ENCODE results near the gene BAD. TPM values are rescaled to one million over a fixed set of nuclear protein-coding genes. Genes with fewer than 3 reads are reported as not detected.
A peak's percentile ranks its signal among the peaks of the same experiment; 100 is the strongest.

Gene BAD
- total and polyA plus RNA-seq, 4 donors: 16.0 to 39.5 (median 30.2) TPM

GRCh38 chr11:64231546-64231945 is 52.9 kb downstream of the BAD start:
- 90% methylated on average over 7 of the region's 7 CpGs for WGBS
- H3K4me1 ChIP-seq (ENCODE audit: control insufficient read depth in 4 of 4, insufficient read depth in 4 of 4, low read length in 3 of 4): peaks cover 15 to 50% (median 32%) of the 10 kb centered on the region in 4 donors
- no peaks in the 10 kb centered on the region for H3K27me3 ChIP-seq (ENCODE audit: control insufficient read depth in 4 of 4, insufficient read depth in 4 of 4, low read length in 3 of 4)
- no peak overlapping the region for H3K9ac ChIP-seq (ENCODE audit: low read depth in 1 of 2, low read length in 2 of 2)
- no peak overlapping the region for H3K27ac ChIP-seq (ENCODE audit: low read depth in 1 of 2, low read length in 2 of 2)
- no peak for TF ChIP-seq REST (IDR thresholded peaks at IDR 0.05)
- TF ChIP-seq YY1 (IDR thresholded peaks at IDR 0.05): no peak
- TF ChIP-seq, protein P1, sequence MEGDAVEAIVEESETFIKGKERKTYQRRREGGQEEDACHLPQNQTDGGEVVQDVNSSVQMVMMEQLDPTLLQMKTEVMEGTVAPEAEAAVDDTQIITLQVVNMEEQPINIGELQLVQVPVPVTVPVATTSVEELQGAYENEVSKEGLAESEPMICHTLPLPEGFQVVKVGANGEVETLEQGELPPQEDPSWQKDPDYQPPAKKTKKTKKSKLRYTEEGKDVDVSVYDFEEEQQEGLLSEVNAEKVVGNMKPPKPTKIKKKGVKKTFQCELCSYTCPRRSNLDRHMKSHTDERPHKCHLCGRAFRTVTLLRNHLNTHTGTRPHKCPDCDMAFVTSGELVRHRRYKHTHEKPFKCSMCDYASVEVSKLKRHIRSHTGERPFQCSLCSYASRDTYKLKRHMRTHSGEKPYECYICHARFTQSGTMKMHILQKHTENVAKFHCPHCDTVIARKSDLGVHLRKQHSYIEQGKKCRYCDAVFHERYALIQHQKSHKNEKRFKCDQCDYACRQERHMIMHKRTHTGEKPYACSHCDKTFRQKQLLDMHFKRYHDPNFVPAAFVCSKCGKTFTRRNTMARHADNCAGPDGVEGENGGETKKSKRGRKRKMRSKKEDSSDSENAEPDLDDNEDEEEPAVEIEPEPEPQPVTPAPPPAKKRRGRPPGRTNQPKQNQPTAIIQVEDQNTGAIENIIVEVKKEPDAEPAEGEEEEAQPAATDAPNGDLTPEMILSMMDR (IDR thresholded peaks at IDR 0.05; ENCODE audit: low read depth, low read length, missing input control): no peak
- no peak for TF ChIP-seq TAF1 (conservative IDR thresholded peaks at IDR 0.05)
- TF ChIP-seq SP1 (IDR thresholded peaks at IDR 0.05): no peak
- no peaks in the 10 kb centered on the region for H3K36me3 ChIP-seq (ENCODE audit: control insufficient read depth in 4 of 4, insufficient read depth in 3 of 4, low read depth in 1 of 4, low read length in 3 of 4)
- no peaks in the 10 kb centered on the region for H3K9me3 ChIP-seq (ENCODE audit: control insufficient read depth in 4 of 4, low read length in 3 of 4)
- DNase-seq (ENCODE audit: low spot score): no peak
- H3K4me3 ChIP-seq (ENCODE audit: low read depth in 1 of 3, low read length in 3 of 3): no peak overlapping the region

GRCh38 chr11:64230985-64231365 is 53.5 kb downstream of the BAD start:
- Histone ChIP-seq H3K27me3 (ENCODE audit: control insufficient read depth in 4 of 4, insufficient read depth in 4 of 4, low read length in 3 of 4) (no peaks in the 10 kb centered on the region), H3K4me1 (ENCODE audit: control insufficient read depth in 4 of 4, insufficient read depth in 4 of 4, low read length in 3 of 4) (peaks cover 16 to 52% (median 33%) of the 10 kb centered on the region in 4 donors), H3K36me3 (ENCODE audit: control insufficient read depth in 4 of 4, insufficient read depth in 3 of 4, low read depth in 1 of 4, low read length in 3 of 4) (no peaks in the 10 kb centered on the region), H3K9ac (ENCODE audit: low read depth in 1 of 2, low read length in 2 of 2) (peak overlapping the region in 1 of 2 donors; percentile 52), H3K9me3 (ENCODE audit: control insufficient read depth in 4 of 4, low read length in 3 of 4) (no peaks in the 10 kb centered on the region), H3K4me3 (ENCODE audit: low read depth in 1 of 3, low read length in 3 of 3) (peak overlapping the region; percentile 36 to 79 (median 67)), H3K27ac (ENCODE audit: low read depth in 1 of 2, low read length in 2 of 2) (peak overlapping the region; percentile 88 to 92)
- DNase-seq (ENCODE audit: low spot score): no peak
- WGBS: 7% methylated on average over 8 of the region's 8 CpGs
- TF ChIP-seq HNF4G (IDR thresholded peaks at IDR 0.05) (no peak), REST (IDR thresholded peaks at IDR 0.05) (no peak), ATF3 (IDR thresholded peaks at IDR 0.05) (no peak), FOXA1 (IDR thresholded peaks at IDR 0.05) (no peak), HNF4A (conservative IDR thresholded peaks at IDR 0.05) (no peak), NR2F2 (IDR thresholded peaks at IDR 0.05) (no peak), RXRA (IDR thresholded peaks at IDR 0.05) (no peak), GABPA (IDR thresholded peaks at IDR 0.05 in 1 of 2, conservative IDR thresholded peaks at IDR 0.05 in 1 of 2) (no peak), EGR1 (IDR thresholded peaks at IDR 0.05; ENCODE audit: low read depth in 2 of 2) (no peak), YY1 (IDR thresholded peaks at IDR 0.05) (no peak), TAF1 (conservative IDR thresholded peaks at IDR 0.05) (no peak), SP1 (IDR thresholded peaks at IDR 0.05) (no peak), ZBTB33 (IDR thresholded peaks at IDR 0.05) (no peak), RAD21 (IDR thresholded peaks at IDR 0.05) (no peak), FOXA2 (IDR thresholded peaks at IDR 0.05) (no peak), JUND (IDR thresholded peaks at IDR 0.05) (no peak)
- TF ChIP-seq, protein P1 (IDR thresholded peaks at IDR 0.05; ENCODE audit: low read depth, low read length, missing input control): no peak
- TF ChIP-seq, protein P2, sequence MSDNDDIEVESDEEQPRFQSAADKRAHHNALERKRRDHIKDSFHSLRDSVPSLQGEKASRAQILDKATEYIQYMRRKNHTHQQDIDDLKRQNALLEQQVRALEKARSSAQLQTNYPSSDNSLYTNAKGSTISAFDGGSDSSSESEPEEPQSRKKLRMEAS (IDR thresholded peaks at IDR 0.05): no peak
